ENCODE data around the gene MTERF4.
A peak's percentile ranks its signal among the peaks of the same experiment; 100 is the strongest.
"Not testable (repeated sequence)": the region's sequence is repeated elsewhere in the genome, so short reads cannot be mapped to it uniquely, and the experiment has no call there.

Gene MTERF4

DNA sequence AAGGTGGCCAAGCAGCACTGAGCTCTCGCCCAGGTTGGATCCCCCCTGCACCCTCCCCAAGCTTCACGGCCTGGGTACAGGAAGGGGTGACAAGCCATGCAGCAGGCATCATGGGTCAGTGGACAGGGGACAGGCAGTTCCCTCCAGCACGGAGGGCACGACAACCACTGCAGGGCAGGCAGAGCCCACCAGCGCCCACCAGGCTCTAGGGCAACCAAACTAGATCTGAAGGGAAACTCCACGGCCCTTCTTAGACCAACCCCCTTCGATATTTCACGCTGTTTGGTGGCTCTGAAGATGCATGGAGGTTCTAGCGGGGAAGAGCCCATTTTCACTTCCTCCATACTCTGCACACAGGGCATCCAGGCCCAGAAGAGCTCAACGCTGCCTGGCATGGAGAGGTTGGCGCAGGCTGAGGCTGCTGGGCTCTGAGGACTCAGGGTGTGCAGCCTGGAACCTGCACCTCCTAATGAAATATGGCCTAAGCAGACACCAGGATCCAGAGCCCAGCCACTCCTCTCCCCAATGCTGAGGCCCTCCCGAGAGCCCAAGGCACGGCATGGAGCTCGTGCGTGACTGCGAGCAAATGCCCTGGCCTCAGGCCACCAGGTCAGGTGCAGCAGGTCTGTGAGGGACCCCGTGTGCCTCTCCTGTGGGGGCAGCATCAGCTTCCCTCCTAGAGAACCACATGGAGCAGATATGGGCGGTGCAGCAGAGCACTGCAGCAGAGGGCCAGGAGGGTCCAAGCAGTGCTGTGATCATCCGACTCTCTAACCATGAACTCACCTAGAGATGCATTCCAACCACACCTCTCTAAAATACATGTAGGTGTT is 8.7 kb upstream of the MTERF4 start:
- DNase-seq (ENCODE audit: low read depth in 2 of 2), result no peak

DNA sequence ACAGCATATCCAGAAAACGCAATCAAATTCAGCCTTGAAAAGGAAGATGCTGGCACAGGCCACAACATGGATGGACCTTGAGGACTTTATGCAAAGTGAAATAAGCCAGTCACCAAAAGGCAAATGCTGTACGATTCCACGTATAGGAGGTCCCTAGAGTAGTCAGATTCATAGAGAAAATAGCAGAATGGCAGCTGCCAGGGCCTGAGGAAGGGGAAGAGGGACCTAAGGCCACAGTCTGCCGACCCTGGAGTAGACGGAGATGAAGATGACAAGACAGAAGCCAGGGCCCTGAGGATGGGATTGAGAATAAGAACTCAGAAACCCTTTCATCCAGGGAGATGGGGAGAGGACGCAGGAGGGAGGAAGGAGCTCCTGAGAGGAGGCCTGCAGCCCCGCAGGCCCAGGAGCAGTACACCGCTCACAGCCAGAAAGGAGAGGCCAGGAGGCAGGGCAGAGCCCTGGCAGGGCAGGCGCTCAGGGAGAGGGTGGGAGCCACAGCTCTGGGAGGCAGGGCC is 8.1 kb upstream of the MTERF4 start:
- no peak for DNase-seq (ENCODE audit: low read depth in 2 of 2)

GRCh38 chr2:241109210-241110088 is 7.4 kb upstream of the MTERF4 start:
- no peak for DNase-seq (ENCODE audit: low read depth in 2 of 2)

DNA sequence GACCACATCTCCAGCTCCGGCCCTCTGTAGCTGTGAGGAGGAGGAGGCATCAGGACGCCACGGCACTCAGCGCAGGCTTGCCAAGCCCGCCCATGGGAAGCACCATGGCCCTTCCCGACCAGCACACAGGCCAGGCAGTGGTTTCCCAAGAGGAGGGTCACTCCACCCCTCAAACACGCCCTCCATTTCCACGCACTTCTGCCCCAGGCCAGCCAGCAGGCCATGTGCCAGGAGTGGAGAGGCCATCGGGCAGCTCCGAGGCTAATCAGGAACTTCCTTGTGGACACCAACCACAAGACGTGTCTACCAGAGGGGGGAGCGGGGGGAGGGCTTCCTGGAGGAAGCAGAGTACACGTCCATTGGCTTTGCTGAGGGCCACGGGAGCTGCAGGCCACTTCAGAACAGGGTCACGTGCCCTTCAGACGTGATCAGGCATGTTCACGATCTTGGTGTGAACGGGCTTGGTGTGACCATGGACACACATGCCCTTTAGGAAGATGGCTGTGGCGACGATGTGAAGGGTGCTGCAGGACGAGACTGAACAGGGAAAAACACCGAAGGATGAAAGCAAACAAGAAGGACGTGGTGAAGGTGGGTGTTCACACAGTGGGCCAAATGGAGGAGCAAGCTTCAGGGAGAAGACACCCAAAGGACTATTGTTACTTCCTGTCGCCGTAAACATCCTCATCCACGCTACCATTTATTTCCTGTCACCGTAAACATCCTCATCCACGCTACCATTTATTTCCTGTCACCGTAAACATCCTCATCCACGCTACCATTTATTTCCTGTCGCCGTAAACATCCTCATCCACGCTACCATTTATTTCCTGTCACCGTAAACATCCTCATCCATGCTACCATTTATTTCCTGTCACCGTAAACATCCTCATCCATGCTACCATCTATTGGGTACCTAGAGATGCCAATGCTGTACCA is 6.5 kb upstream of the MTERF4 start:
- no peak for DNase-seq (ENCODE audit: low read depth in 2 of 2)

GRCh38 chr2:241107031-241107783 is 5.1 kb upstream of the MTERF4 start:
- no peak for DNase-seq (ENCODE audit: low read depth in 2 of 2)

DNA sequence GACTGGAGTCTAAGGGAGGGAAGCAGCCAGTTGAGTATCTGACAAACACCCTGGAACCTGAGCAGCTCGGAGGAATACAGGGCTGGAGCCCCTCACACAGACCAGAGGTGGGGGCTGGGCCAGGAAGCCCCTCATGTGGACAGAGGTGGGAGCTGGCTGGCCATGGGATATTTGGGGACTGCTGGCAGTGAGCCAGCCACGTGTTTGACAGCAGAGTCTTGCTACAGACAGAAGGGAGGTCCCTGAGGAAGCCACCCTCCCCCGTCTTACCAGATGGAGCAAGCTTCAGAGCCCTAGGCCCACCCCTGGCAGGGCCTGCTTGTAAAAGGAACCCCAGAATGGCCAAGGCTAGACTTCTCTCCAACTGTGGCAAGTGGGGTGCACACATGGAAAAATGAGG is 3.6 kb upstream of the MTERF4 start:
- no peak for DNase-seq (ENCODE audit: low read depth in 2 of 2)

DNA sequence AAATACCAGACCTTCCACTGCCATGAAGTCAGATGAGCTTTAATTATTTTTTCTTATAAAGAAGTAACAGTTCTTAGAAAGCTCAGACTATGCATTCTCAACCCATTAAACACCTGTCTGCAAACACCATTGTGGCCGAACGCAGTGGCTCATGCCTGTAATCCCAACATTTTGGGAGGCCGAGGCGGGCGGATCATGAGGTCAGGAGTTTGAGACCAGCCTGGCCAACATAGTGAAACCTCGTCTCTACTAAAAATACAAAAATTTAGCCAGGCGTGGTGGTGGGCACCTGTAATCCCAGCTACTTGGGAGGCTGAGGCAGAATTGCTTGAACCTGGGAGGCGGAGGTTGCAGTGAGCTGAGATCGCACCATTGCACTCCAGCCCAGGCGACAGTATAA is 2.5 kb upstream of the MTERF4 start:
- not testable (repeated sequence) for DNase-seq (ENCODE audit: low read depth in 2 of 2)

DNA sequence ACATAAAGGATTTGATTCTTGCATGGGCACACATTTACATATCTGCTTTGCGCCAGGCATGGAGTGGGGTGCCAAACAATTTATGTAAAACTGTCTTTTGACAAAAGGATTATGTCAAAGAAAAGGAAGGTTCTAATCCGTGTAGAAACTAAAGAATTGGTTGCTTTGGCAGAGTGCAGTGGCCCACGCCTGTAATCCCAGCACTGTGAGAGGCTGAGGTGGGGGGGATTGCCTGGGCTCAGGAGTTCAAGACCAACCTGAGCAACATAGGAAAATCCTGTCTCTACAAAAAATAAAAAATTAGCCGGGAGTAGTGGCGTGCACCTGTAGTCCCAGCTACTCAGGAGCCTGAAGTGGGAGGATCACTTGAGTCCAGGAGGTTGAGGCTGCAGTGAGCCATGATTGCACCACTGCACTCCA is 1.1 kb upstream of the MTERF4 start:
- DNase-seq (ENCODE audit: low read depth in 2 of 2), result no peak

- DNase-seq (ENCODE audit: low read depth in 2 of 2), result no peak
These were observed 2.8 kb downstream of the MTERF4 start for GRCh38 chr2:241099246-241099645.

DNA sequence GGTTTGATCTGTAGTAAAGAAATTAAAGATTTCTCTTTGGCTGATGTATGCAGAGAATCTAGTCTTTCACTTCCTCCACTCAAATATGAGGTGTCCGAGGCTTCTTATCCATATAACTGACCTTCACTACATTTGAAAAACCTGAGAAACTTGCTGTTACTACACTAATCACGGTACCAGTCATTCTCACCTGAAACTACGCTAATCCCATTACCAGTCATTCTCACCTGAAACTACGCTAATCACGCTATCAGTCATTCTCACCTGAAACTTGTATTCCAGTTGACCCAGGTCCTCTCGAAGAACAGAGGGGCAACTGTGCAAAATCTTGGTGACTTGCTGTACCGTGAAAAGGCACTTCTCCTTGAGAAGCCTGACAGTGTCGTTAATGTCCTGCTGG is 5.1 kb downstream of the MTERF4 start:
- no peak for DNase-seq (ENCODE audit: low read depth in 2 of 2)

GRCh38 chr2:241095594-241096290 is 6.3 kb downstream of the MTERF4 start:
- DNase-seq (ENCODE audit: low read depth in 2 of 2), result peak in 1 of 2 donors; percentile 16

DNA sequence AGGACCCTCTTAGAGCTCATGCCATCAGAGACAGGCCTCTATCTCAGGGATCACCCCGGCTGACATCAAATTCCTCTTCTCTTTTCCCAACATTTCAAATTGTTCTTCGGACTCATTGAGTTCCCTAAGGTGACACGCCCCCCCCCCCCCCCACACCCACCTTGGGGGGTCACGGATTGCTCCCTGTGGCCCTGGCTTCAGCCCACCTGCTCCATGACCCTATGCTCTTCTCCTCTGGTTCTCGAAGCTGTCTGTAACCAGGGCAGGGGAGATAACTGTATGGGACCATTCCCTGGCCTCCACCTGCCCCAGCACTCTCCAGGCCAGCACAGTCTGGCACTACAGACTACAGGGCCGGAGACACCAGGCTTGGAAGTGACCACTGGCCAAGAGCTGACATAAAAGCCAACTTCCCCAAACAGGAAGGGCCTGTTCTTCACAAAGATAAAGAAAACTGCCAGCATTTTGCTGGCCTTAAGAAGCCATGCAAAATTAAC is 7.1 kb downstream of the MTERF4 start:
- no peak for DNase-seq (ENCODE audit: low read depth in 2 of 2)

DNA sequence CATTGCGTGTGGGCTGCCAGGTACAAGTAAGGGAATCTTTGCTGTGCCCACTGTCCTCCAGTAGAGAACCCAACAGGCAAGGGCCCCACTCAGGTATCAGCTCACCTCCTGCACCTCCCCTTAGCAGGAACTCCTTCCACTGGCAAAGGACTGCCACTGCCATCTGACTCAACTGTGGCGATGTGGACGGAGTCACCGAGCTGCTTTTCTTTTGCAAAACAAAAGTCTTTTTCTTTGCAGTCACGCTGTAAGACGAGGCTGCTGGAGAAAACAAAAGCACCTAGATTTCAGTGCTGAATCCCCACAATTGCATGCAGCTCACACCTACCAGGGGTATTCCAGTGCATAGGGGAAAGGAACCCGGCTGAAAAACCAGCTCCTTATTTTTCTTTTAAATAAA is 7.9 kb downstream of the MTERF4 start:
- no peak for DNase-seq (ENCODE audit: low read depth in 2 of 2)

DNA sequence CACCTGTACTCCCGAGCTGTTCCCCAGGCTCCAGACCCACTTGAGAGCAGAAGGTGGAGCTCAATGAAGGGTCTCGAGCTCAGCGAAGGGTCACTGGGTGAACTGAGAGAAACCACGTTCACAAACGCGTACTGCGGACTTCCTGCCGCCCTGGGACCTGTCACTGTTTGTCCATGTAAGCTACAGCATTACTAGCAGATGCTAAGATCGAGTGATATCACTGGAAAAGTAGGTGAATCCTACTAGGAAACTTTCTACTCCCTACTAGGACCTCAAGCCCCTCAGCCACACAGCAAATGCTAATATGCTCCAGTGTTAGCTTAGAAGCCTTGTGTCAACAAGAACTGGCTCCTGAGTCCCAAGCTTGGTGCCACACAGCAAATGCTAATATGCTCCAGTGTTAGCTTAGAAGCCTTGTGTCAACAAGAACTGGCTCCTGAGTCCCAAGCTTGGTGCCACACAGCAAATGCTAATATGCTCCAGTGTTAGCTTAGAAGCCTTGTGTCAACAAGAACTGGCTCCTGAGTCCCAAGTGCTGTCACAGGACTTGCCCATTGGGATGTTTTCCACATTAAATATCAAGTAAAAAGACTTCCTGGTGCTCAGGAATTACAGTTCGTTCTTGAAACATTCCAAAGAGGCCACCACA is 8.8 kb downstream of the MTERF4 start:
- DNase-seq (ENCODE audit: low read depth in 2 of 2), result not testable (repeated sequence)

GRCh38 chr2:241092677-241093076 is 9.4 kb downstream of the MTERF4 start:
- no peak for DNase-seq (ENCODE audit: low read depth in 2 of 2)

- no peak for DNase-seq (ENCODE audit: low read depth in 2 of 2)
These were observed 10.2 kb downstream of the MTERF4 start for GRCh38 chr2:241091734-241092445.

DNA sequence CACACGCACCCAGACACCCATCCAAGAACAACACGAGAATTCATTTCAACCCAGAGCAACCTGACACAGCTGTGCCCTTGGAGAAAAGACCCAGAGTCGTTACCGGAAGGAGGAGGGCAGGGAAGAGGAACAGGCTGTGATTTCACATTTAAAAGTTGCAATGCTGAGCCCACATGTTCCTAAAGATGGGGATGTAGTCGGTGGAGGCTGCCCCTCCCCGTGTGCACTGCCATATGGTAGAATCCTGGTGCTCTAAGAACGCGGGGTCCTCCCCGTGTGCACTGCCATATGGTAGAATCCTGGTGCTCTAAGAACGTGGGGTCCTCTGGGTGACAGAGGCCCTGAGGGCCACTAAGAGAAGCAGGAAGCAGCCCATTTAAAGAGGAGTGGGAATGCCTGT is 10.9 kb downstream of the MTERF4 start:
- DNase-seq (ENCODE audit: low read depth in 2 of 2), result no peak

- no peak for DNase-seq (ENCODE audit: low read depth in 2 of 2)
These were observed 13.0 kb downstream of the MTERF4 start for GRCh38 chr2:241088791-241089732.

All from stimulated activated CD4-positive, alpha-beta T cell treated with anti-CD3 and anti-CD28 coated beads, Interleukin-1b, Interleukin-23, amount 100 ng/mL, for 1 hour (primary cell).